ENCODE data around the gene FYB1. TPM values are rescaled to one million over a fixed set of nuclear protein-coding genes. Genes with fewer than 3 reads are reported as not detected.
A peak's percentile ranks its signal among the peaks of the same experiment; 100 is the strongest.

FYB1 gene
- total and polyA plus RNA-seq, 5 donors from 2014 or later, result 197 to 639 (median 227) TPM

GRCh38 chr5:39121315-39121714 is 98.0 kb downstream of the FYB1 start:
- no peaks in the 10 kb centered on the region for H3K9me3 Mint-ChIP-seq
- ATAC-seq (ENCODE audit: low read depth in 2 of 2), result no peak
- H3K4me3 Mint-ChIP-seq, result no peak overlapping the region
- H3K27ac Mint-ChIP-seq, result peak overlapping the region in 2 of 3 donors; percentile 14 to 74
- H3K9me3 ChIP-seq (ENCODE audit: control insufficient read depth in 2 of 2, low read length in 2 of 2), result no peaks in the 10 kb centered on the region
- no peaks in the 10 kb centered on the region for H3K27me3 Mint-ChIP-seq
- no peak overlapping the region for H3K4me3 ChIP-seq (ENCODE audit: low read depth, low read length)
- H3K36me3 ChIP-seq (ENCODE audit: control insufficient read depth, insufficient read depth, low read length), result peaks cover 97% of the 10 kb centered on the region
- no peak for DNase-seq
- no peaks in the 10 kb centered on the region for H3K27me3 ChIP-seq (ENCODE audit: control insufficient read depth, insufficient read depth, low read length)
- peaks cover 14 to 23% (median 22%) of the 10 kb centered on the region in 4 donors for H3K4me1 Mint-ChIP-seq
- H3K36me3 Mint-ChIP-seq, result peaks cover 45% of the 10 kb centered on the region
- no peak overlapping the region for H3K27ac ChIP-seq (ENCODE audit: insufficient read depth, low read length, poor library complexity, severe bottlenecking)
- peaks cover 7% of the 10 kb centered on the region for H3K4me1 ChIP-seq (ENCODE audit: control insufficient read depth, insufficient read depth, low read length, poor library complexity, severe bottlenecking)

- Mint-ChIP-seq H3K27ac (peak overlapping the region in 1 of 3 donors; percentile 34), H3K4me1 (peaks cover 14 to 26% (median 21%) of the 10 kb centered on the region in 4 donors), H3K36me3 (peaks cover 47% of the 10 kb centered on the region), H3K9me3 (no peaks in the 10 kb centered on the region), H3K4me3 (no peak overlapping the region), H3K27me3 (no peaks in the 10 kb centered on the region)
- DNase-seq, result no peak
- Histone ChIP-seq H3K4me1 (ENCODE audit: control insufficient read depth, insufficient read depth, low read length, poor library complexity, severe bottlenecking) (peaks cover 7% of the 10 kb centered on the region), H3K27ac (ENCODE audit: insufficient read depth, low read length, poor library complexity, severe bottlenecking) (no peak overlapping the region), H3K9me3 (ENCODE audit: control insufficient read depth in 2 of 2, low read length in 2 of 2) (no peaks in the 10 kb centered on the region), H3K4me3 (ENCODE audit: low read depth, low read length) (no peak overlapping the region), H3K36me3 (ENCODE audit: control insufficient read depth, insufficient read depth, low read length) (peaks cover 97% of the 10 kb centered on the region), H3K27me3 (ENCODE audit: control insufficient read depth, insufficient read depth, low read length) (no peaks in the 10 kb centered on the region)
- no peak for ATAC-seq (ENCODE audit: low read depth in 2 of 2)
These were observed 99.3 kb downstream of the FYB1 start for GRCh38 chr5:39120052-39120420.

- H3K4me3 Mint-ChIP-seq, result no peak overlapping the region
- H3K9me3 ChIP-seq (ENCODE audit: control insufficient read depth in 2 of 2, low read length in 2 of 2), result no peaks in the 10 kb centered on the region
- no peaks in the 10 kb centered on the region for H3K27me3 Mint-ChIP-seq
- peaks cover 7% of the 10 kb centered on the region for H3K4me1 ChIP-seq (ENCODE audit: control insufficient read depth, insufficient read depth, low read length, poor library complexity, severe bottlenecking)
- no peak overlapping the region for H3K4me3 ChIP-seq (ENCODE audit: low read depth, low read length)
- no peak overlapping the region for H3K27ac Mint-ChIP-seq
- H3K9me3 Mint-ChIP-seq, result no peaks in the 10 kb centered on the region
- H3K27me3 ChIP-seq (ENCODE audit: control insufficient read depth, insufficient read depth, low read length), result no peaks in the 10 kb centered on the region
- no peak for DNase-seq
- H3K36me3 ChIP-seq (ENCODE audit: control insufficient read depth, insufficient read depth, low read length), result peaks cover 99% of the 10 kb centered on the region
- no peak overlapping the region for H3K27ac ChIP-seq (ENCODE audit: insufficient read depth, low read length, poor library complexity, severe bottlenecking)
- peaks cover 14 to 28% (median 22%) of the 10 kb centered on the region in 4 donors for H3K4me1 Mint-ChIP-seq
- ATAC-seq (ENCODE audit: low read depth in 2 of 2), result no peak
- peaks cover 52% of the 10 kb centered on the region for H3K36me3 Mint-ChIP-seq
These were observed 99.8 kb downstream of the FYB1 start for GRCh38 chr5:39119404-39120051.

GRCh38 chr5:39118638-39119037 is 100.7 kb downstream of the FYB1 start:
- Mint-ChIP-seq H3K4me3 (no peak overlapping the region), H3K27ac (peak overlapping the region in 1 of 3 donors; percentile 91), H3K36me3 (peaks cover 53% of the 10 kb centered on the region), H3K27me3 (no peaks in the 10 kb centered on the region), H3K9me3 (no peaks in the 10 kb centered on the region), H3K4me1 (peaks cover 14 to 26% (median 22%) of the 10 kb centered on the region in 4 donors)
- Histone ChIP-seq H3K27ac (ENCODE audit: insufficient read depth, low read length, poor library complexity, severe bottlenecking) (no peak overlapping the region), H3K9me3 (ENCODE audit: control insufficient read depth in 2 of 2, low read length in 2 of 2) (no peaks in the 10 kb centered on the region), H3K4me1 (ENCODE audit: control insufficient read depth, insufficient read depth, low read length, poor library complexity, severe bottlenecking) (peaks cover 7% of the 10 kb centered on the region), H3K27me3 (ENCODE audit: control insufficient read depth, insufficient read depth, low read length) (no peaks in the 10 kb centered on the region), H3K36me3 (ENCODE audit: control insufficient read depth, insufficient read depth, low read length) (peaks cover 99% of the 10 kb centered on the region), H3K4me3 (ENCODE audit: low read depth, low read length) (no peak overlapping the region)
- ATAC-seq (ENCODE audit: low read depth in 2 of 2) (no peak), DNase-seq (no peak)

GRCh38 chr5:39117401-39117800 is 102.0 kb downstream of the FYB1 start:
- H3K9me3 ChIP-seq (ENCODE audit: control insufficient read depth in 2 of 2, low read length in 2 of 2), result no peaks in the 10 kb centered on the region
- H3K27ac Mint-ChIP-seq, result peak overlapping the region in 2 of 3 donors; percentile 78 to 80
- H3K4me3 Mint-ChIP-seq, result no peak overlapping the region
- no peaks in the 10 kb centered on the region for H3K27me3 ChIP-seq (ENCODE audit: control insufficient read depth, insufficient read depth, low read length)
- ATAC-seq (ENCODE audit: low read depth in 2 of 2) (no peak), DNase-seq (no peak)
- no peak overlapping the region for H3K4me3 ChIP-seq (ENCODE audit: low read depth, low read length)
- H3K4me1 ChIP-seq (ENCODE audit: control insufficient read depth, insufficient read depth, low read length, poor library complexity, severe bottlenecking), result peaks cover 7% of the 10 kb centered on the region
- no peak overlapping the region for H3K27ac ChIP-seq (ENCODE audit: insufficient read depth, low read length, poor library complexity, severe bottlenecking)
- peaks cover 9 to 36% (median 22%) of the 10 kb centered on the region in 4 donors for H3K4me1 Mint-ChIP-seq
- H3K27me3 Mint-ChIP-seq, result no peaks in the 10 kb centered on the region
- H3K36me3 ChIP-seq (ENCODE audit: control insufficient read depth, insufficient read depth, low read length), result peaks cover 100% of the 10 kb centered on the region
- no peaks in the 10 kb centered on the region for H3K9me3 Mint-ChIP-seq
- H3K36me3 Mint-ChIP-seq, result peaks cover 62% of the 10 kb centered on the region

GRCh38 chr5:39116344-39117170 is 102.8 kb downstream of the FYB1 start:
- Histone ChIP-seq H3K4me1 (ENCODE audit: control insufficient read depth, insufficient read depth, low read length, poor library complexity, severe bottlenecking) (peaks cover 7% of the 10 kb centered on the region), H3K27me3 (ENCODE audit: control insufficient read depth, insufficient read depth, low read length) (no peaks in the 10 kb centered on the region), H3K4me3 (ENCODE audit: low read depth, low read length) (no peak overlapping the region), H3K9me3 (ENCODE audit: control insufficient read depth in 2 of 2, low read length in 2 of 2) (no peaks in the 10 kb centered on the region), H3K36me3 (ENCODE audit: control insufficient read depth, insufficient read depth, low read length) (peaks cover 98% of the 10 kb centered on the region), H3K27ac (ENCODE audit: insufficient read depth, low read length, poor library complexity, severe bottlenecking) (peak overlapping the region; percentile 27)
- Mint-ChIP-seq H3K4me1 (peaks cover 9 to 36% (median 17%) of the 10 kb centered on the region in 4 donors), H3K9me3 (no peaks in the 10 kb centered on the region), H3K4me3 (no peak overlapping the region), H3K36me3 (peaks cover 59% of the 10 kb centered on the region), H3K27ac (peak overlapping the region in 2 of 3 donors; percentile 72 to 78), H3K27me3 (no peaks in the 10 kb centered on the region)
- ATAC-seq (ENCODE audit: low read depth in 2 of 2), result no peak
- no peak for DNase-seq

GRCh38 chr5:39115644-39116343 is 103.6 kb downstream of the FYB1 start:
- DNase-seq, result no peak
- Histone ChIP-seq H3K9me3 (ENCODE audit: control insufficient read depth in 2 of 2, low read length in 2 of 2) (no peaks in the 10 kb centered on the region), H3K27me3 (ENCODE audit: control insufficient read depth, insufficient read depth, low read length) (no peaks in the 10 kb centered on the region), H3K4me1 (ENCODE audit: control insufficient read depth, insufficient read depth, low read length, poor library complexity, severe bottlenecking) (peaks cover 7% of the 10 kb centered on the region), H3K27ac (ENCODE audit: insufficient read depth, low read length, poor library complexity, severe bottlenecking) (peak overlapping the region; percentile 27), H3K4me3 (ENCODE audit: low read depth, low read length) (no peak overlapping the region), H3K36me3 (ENCODE audit: control insufficient read depth, insufficient read depth, low read length) (peaks cover 98% of the 10 kb centered on the region)
- Mint-ChIP-seq H3K4me1 (peaks cover 9 to 36% (median 17%) of the 10 kb centered on the region in 4 donors), H3K27ac (peak overlapping the region in 2 of 3 donors; percentile 20 to 78), H3K4me3 (no peak overlapping the region), H3K27me3 (no peaks in the 10 kb centered on the region), H3K9me3 (no peaks in the 10 kb centered on the region), H3K36me3 (peaks cover 54% of the 10 kb centered on the region)
- ATAC-seq (ENCODE audit: low read depth in 2 of 2), result no peak

All from CD4-positive, CD25-positive, alpha-beta regulatory T cell (primary cell).